Measurements from ENCODE around the gene SURF4.

Gene SURF4

DNA sequence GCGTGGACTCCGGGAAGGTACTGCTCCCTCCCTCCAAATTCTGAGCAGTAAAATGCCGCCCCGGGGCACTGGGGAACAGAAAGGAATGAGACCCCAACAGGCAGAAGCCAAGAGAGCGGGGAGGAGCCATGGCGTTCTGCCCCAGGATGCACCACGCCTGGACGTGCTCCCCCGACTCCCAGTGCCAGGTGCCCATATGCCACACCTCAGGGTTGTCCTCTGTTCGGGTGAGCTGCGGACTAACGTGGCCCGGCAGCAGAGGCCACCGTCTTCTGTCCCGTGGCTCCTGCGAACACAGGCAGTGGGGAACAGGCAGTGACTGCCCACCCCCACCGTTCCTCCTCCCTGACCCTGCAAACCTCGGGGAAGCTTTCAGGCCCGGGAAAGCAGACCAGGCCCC lies 44.6 kb downstream of the SURF4 start:
- no peak for TF ChIP-seq REST (IDR thresholded peaks at IDR 0.05; ENCODE audit: insufficient read depth in 1 of 2, low read depth in 2 of 2, low read length in 2 of 2)
- TF ChIP-seq SIN3A (IDR thresholded peaks at IDR 0.05; ENCODE audit: borderline replicate concordance, insufficient read depth, low read length): no peak
- TF ChIP-seq TAF1 (IDR thresholded peaks at IDR 0.05; ENCODE audit: borderline replicate concordance, insufficient read depth, low read length): no peak
- no peak for TF ChIP-seq FOXP2 (optimal IDR thresholded peaks at IDR 0.05; ENCODE audit: borderline replicate concordance, extremely low read depth, extremely low read length, insufficient read depth)
- no peak for TF ChIP-seq POLR2AphosphoS5 (IDR thresholded peaks at IDR 0.05; ENCODE audit: low read depth, low read length)

DNA sequence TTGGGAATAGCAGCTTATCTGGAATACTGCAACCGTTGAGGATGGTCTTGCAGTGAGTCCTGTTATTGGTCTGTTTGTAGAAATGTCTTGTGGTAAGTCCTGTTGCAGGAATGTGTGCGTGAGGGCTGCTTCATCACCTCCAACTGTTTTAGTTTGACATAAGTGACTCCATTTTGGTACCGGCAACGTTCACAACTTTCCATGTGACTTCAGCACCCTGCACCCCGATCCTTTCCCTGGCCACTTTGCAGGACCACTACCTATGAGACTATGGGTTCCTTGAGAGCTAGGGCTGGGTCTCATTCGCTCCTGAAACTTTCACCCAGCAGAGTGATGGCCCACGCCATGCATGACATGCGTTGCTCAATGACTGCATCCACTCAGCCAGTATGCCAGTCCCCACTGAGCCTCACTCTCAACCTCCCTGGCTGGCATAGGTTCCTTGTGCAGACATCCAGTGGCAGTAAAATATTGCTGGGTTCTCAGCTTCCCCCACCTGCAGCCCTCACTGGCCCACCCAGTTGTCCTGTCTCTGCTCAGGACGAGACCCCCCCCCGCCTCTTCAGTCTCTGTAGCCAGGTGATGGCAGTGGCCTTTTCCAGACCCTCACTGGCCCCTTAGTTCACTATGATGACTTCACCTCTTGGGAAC lies 47.9 kb downstream of the SURF4 start:
- TF ChIP-seq FOXP2 (optimal IDR thresholded peaks at IDR 0.05; ENCODE audit: borderline replicate concordance, extremely low read depth, extremely low read length, insufficient read depth): no peak
- TF ChIP-seq TAF1 (IDR thresholded peaks at IDR 0.05; ENCODE audit: borderline replicate concordance, insufficient read depth, low read length): no peak
- no peak for TF ChIP-seq SIN3A (IDR thresholded peaks at IDR 0.05; ENCODE audit: borderline replicate concordance, insufficient read depth, low read length)
- TF ChIP-seq REST (IDR thresholded peaks at IDR 0.05; ENCODE audit: insufficient read depth in 1 of 2, low read depth in 2 of 2, low read length in 2 of 2): no peak
- TF ChIP-seq POLR2AphosphoS5 (IDR thresholded peaks at IDR 0.05; ENCODE audit: low read depth, low read length): no peak

- no peak for TF ChIP-seq SIN3A (IDR thresholded peaks at IDR 0.05; ENCODE audit: borderline replicate concordance, insufficient read depth, low read length)
These were observed 51.7 kb downstream of the SURF4 start for GRCh38 chr9:133323991-133324703.

GRCh38 chr9:133323211-133323610 lies 52.6 kb downstream of the SURF4 start:
- TF ChIP-seq FOXP2 (optimal IDR thresholded peaks at IDR 0.05; ENCODE audit: borderline replicate concordance, extremely low read depth, extremely low read length, insufficient read depth) (no peak), SIN3A (IDR thresholded peaks at IDR 0.05; ENCODE audit: borderline replicate concordance, insufficient read depth, low read length) (no peak), TAF1 (IDR thresholded peaks at IDR 0.05; ENCODE audit: borderline replicate concordance, insufficient read depth, low read length) (no peak), POLR2AphosphoS5 (IDR thresholded peaks at IDR 0.05; ENCODE audit: low read depth, low read length) (no peak), REST (IDR thresholded peaks at IDR 0.05; ENCODE audit: insufficient read depth in 1 of 2, low read depth in 2 of 2, low read length in 2 of 2) (no peak)

GRCh38 chr9:133322701-133323100 lies 53.2 kb downstream of the SURF4 start:
- TF ChIP-seq FOXP2 (optimal IDR thresholded peaks at IDR 0.05; ENCODE audit: borderline replicate concordance, extremely low read depth, extremely low read length, insufficient read depth) (no peak), POLR2AphosphoS5 (IDR thresholded peaks at IDR 0.05; ENCODE audit: low read depth, low read length) (no peak), TAF1 (IDR thresholded peaks at IDR 0.05; ENCODE audit: borderline replicate concordance, insufficient read depth, low read length) (no peak), SIN3A (IDR thresholded peaks at IDR 0.05; ENCODE audit: borderline replicate concordance, insufficient read depth, low read length) (no peak), REST (IDR thresholded peaks at IDR 0.05; ENCODE audit: insufficient read depth in 1 of 2, low read depth in 2 of 2, low read length in 2 of 2) (no peak)

Data from PFSK-1 (cell line).